ENCODE data around the gene TMEM72. TPM values are rescaled to one million over a fixed set of nuclear protein-coding genes. Genes with fewer than 3 reads are reported as not detected.

The TMEM72 gene
- total and polyA plus RNA-seq, 2 of the 13 experiments (the other 11 are each of a cell fraction or from before 2014, with no cell fraction given): 0.04 TPM; not detected in 1

DNA sequence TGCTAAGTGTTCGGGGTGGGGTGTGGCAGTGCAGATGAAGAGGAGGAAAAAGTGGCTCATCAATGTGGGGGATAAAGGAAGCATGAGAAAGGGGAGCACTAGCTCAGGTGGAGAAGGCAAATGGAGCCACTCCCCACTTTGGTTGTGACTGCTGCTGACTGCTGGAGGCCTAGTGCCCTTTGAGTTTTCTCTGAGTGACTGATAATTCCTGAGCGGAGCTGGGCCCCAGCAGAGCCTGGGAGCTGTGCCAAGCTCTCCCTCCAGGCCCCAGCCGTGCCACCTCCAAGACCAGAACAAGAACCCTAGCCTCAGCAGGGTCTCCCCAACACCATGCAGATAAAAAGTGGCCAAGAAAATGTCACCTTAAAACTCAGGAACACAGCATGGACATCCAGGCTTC, 38.8 kb downstream of the TMEM72 start (continued):
- TF ChIP-seq RCOR2 (CRISPR knock-in tag; IDR thresholded peaks at IDR 0.05) (no peak), HNRNPL (IDR thresholded peaks at IDR 0.05; ENCODE audit: low read depth, low read length) (peak; percentile 73; the same call in 1 of the 2 replicates), HOXD1 (CRISPR knock-in tag; IDR thresholded peaks at IDR 0.05) (no peak), ZNF333 (CRISPR knock-in tag; IDR thresholded peaks at IDR 0.05; ENCODE audit: borderline replicate concordance) (no peak), ZNF737 (CRISPR knock-in tag; IDR thresholded peaks at IDR 0.05; ENCODE audit: borderline replicate concordance) (no peak), ZNF235 (CRISPR knock-in tag; IDR thresholded peaks at IDR 0.05; ENCODE audit: borderline replicate concordance) (no peak), CENPT (CRISPR knock-in tag; IDR thresholded peaks at IDR 0.05; ENCODE audit: low read depth) (no peak), SALL2 (CRISPR knock-in tag; IDR thresholded peaks at IDR 0.05) (no peak), NBN (conservative IDR thresholded peaks at IDR 0.05) (no peak), SMC3 (IDR thresholded peaks at IDR 0.05; ENCODE audit: low read length) (no peak), ZNF496 (CRISPR knock-in tag; IDR thresholded peaks at IDR 0.05; ENCODE audit: insufficient replicate concordance) (no peak), HNRNPH1 (optimal IDR thresholded peaks at IDR 0.05; ENCODE audit: low read depth, low read length) (no peak), ZSCAN31 (CRISPR knock-in tag; IDR thresholded peaks at IDR 0.05; ENCODE audit: low read depth) (no peak), ERF (CRISPR knock-in tag; IDR thresholded peaks at IDR 0.05) (peak; percentile 27; the same call in 1 of the 2 replicates), ZFX (CRISPR knock-in tag; IDR thresholded peaks at IDR 0.05; ENCODE audit: low read depth) (peak; percentile 71), ZFY (CRISPR knock-in tag; IDR thresholded peaks at IDR 0.05) (peak; percentile 41; the same call in 1 of the 2 replicates), GABPB1 (CRISPR knock-in tag; IDR thresholded peaks at IDR 0.05) (no peak), NFIB (CRISPR knock-in tag; IDR thresholded peaks at IDR 0.05; ENCODE audit: borderline replicate concordance) (no peak)
- TF ChIP-seq, protein P1, sequence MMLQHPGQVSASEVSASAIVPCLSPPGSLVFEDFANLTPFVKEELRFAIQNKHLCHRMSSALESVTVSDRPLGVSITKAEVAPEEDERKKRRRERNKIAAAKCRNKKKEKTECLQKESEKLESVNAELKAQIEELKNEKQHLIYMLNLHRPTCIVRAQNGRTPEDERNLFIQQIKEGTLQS (CRISPR knock-in tag; IDR thresholded peaks at IDR 0.05): no peak
- TF ChIP-seq, protein P2, sequence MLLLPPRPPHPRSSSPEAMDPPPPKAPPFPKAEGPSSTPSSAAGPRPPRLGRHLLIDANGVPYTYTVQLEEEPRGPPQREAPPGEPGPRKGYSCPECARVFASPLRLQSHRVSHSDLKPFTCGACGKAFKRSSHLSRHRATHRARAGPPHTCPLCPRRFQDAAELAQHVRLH (CRISPR knock-in tag; IDR thresholded peaks at IDR 0.05; ENCODE audit: borderline replicate concordance, low read depth): no peak
- TF ChIP-seq, protein P3, sequence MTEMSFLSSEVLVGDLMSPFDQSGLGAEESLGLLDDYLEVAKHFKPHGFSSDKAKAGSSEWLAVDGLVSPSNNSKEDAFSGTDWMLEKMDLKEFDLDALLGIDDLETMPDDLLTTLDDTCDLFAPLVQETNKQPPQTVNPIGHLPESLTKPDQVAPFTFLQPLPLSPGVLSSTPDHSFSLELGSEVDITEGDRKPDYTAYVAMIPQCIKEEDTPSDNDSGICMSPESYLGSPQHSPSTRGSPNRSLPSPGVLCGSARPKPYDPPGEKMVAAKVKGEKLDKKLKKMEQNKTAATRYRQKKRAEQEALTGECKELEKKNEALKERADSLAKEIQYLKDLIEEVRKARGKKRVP (CRISPR knock-in tag; IDR thresholded peaks at IDR 0.05): no peak
- TF ChIP-seq, protein P4, sequence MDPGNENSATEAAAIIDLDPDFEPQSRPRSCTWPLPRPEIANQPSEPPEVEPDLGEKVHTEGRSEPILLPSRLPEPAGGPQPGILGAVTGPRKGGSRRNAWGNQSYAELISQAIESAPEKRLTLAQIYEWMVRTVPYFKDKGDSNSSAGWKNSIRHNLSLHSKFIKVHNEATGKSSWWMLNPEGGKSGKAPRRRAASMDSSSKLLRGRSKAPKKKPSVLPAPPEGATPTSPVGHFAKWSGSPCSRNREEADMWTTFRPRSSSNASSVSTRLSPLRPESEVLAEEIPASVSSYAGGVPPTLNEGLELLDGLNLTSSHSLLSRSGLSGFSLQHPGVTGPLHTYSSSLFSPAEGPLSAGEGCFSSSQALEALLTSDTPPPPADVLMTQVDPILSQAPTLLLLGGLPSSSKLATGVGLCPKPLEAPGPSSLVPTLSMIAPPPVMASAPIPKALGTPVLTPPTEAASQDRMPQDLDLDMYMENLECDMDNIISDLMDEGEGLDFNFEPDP (CRISPR knock-in tag; conservative IDR thresholded peaks at IDR 0.05): no peak
- TF ChIP-seq, protein P5, sequence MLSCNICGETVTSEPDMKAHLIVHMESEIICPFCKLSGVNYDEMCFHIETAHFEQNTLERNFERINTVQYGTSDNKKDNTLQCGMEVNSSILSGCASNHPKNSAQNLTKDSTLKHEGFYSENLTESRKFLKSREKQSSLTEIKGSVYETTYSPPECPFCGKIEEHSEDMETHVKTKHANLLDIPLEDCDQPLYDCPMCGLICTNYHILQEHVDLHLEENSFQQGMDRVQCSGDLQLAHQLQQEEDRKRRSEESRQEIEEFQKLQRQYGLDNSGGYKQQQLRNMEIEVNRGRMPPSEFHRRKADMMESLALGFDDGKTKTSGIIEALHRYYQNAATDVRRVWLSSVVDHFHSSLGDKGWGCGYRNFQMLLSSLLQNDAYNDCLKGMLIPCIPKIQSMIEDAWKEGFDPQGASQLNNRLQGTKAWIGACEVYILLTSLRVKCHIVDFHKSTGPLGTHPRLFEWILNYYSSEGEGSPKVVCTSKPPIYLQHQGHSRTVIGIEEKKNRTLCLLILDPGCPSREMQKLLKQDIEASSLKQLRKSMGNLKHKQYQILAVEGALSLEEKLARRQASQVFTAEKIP (CRISPR knock-in tag; IDR thresholded peaks at IDR 0.05; ENCODE audit: borderline replicate concordance): no peak
- TF ChIP-seq, protein P6, sequence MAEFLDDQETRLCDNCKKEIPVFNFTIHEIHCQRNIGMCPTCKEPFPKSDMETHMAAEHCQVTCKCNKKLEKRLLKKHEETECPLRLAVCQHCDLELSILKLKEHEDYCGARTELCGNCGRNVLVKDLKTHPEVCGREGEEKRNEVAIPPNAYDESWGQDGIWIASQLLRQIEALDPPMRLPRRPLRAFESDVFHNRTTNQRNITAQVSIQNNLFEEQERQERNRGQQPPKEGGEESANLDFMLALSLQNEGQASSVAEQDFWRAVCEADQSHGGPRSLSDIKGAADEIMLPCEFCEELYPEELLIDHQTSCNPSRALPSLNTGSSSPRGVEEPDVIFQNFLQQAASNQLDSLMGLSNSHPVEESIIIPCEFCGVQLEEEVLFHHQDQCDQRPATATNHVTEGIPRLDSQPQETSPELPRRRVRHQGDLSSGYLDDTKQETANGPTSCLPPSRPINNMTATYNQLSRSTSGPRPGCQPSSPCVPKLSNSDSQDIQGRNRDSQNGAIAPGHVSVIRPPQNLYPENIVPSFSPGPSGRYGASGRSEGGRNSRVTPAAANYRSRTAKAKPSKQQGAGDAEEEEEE (CRISPR knock-in tag; IDR thresholded peaks at IDR 0.05; ENCODE audit: borderline replicate concordance): no peak
